Neuron (in vitro differentiated cells): Measurements from ENCODE around the gene MRRF.

Experiments used
- H2AFZ ChIP-seq: one replicate; pipeline ENCODE4 v1.6.1; 2013; ENCODE audit warnings: low read depth, mild to moderate bottlenecking, inconsistent platforms, low read length, moderate library complexity
- H3K27me3 ChIP-seq: one replicate; pipeline ENCODE4 v1.6.1; 2013; ENCODE audit warnings: low read length; ENCODE audit not compliant: insufficient read depth
- H3K36me3 ChIP-seq: one replicate; pipeline ENCODE4 v1.6.1; 2013; ENCODE audit warnings: low read length; ENCODE audit not compliant: insufficient read depth
- H3K4me1 ChIP-seq: one replicate; pipeline ENCODE4 v1.6.1; 2013; ENCODE audit warnings: low read length; ENCODE audit not compliant: insufficient read depth
- H3K4me3 ChIP-seq: 2 replicates; pipeline ENCODE4 v1.5.1; 2013; ENCODE audit warnings: mild to moderate bottlenecking, low read length, moderate library complexity
- H3K9me3 ChIP-seq: one replicate; pipeline ENCODE4 v1.6.1; 2013; ENCODE audit warnings: low read length

MRRF gene

DNA sequence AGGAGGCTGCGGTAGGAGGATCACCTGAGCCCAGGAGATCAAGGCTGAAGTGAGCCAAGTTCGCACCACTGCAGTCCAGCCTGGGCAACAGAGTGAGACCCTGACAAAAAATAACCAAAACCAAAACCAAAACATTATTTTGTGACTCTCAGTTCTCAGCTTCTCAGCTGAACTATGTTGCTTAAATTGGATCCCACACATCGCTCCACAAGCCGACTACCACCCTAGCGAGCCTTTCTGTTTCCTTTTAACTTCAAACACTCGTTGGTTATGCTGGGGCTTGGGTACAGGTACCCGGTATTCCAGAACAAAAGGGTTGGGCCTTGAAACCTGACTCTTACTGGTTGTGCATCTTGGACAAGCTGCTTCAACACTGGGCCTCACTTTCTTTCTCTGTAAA is 102.4 kb downstream of the MRRF start:
- no peak overlapping the region for H2AFZ ChIP-seq
- no peak overlapping the region for H3K4me3 ChIP-seq
- H3K4me1 ChIP-seq = peaks cover 2% of the 10 kb centered on the region
- H3K36me3 ChIP-seq = no peaks in the 10 kb centered on the region
- peaks cover 22% of the 10 kb centered on the region for H3K27me3 ChIP-seq
- no peaks in the 10 kb centered on the region for H3K9me3 ChIP-seq

DNA sequence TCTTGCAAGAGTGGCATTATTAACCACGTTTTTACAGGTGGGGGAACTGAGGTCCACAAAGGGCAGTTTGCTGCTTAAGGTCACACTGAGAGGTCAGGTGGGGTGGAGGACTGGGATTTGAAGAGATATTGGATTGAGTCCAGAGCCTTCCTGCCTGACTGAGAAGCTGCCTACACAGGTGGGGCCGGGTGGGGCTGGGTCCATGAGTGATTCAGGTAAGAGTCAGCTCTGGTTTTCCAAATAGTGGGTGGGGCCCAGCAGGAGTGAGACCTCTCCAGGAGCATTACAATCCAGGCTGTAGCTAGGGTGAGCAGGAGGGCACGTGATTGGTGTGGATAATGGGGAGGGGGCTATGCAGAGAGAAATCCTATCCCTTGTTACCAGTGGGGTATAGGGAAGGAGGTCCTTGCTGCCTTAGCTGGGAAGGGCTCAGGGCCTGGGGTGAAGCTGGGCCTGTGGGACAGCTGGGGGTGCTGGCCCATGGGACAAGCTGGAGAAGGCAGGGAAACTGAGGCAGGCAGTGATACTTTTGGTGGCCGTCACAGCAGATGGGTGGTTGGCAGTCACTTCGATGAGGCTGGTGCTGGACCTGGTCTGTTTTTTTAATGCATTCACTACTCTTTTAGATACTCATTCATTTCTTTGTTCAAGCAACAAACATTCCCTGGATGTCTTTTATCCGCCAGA is 103.2 kb downstream of the MRRF start:
- no peaks in the 10 kb centered on the region for H3K36me3 ChIP-seq
- H3K4me1 ChIP-seq = peaks cover 2% of the 10 kb centered on the region
- peaks cover 29% of the 10 kb centered on the region for H3K27me3 ChIP-seq
- no peak overlapping the region for H2AFZ ChIP-seq
- H3K9me3 ChIP-seq = no peaks in the 10 kb centered on the region
- H3K4me3 ChIP-seq = no peak overlapping the region

DNA sequence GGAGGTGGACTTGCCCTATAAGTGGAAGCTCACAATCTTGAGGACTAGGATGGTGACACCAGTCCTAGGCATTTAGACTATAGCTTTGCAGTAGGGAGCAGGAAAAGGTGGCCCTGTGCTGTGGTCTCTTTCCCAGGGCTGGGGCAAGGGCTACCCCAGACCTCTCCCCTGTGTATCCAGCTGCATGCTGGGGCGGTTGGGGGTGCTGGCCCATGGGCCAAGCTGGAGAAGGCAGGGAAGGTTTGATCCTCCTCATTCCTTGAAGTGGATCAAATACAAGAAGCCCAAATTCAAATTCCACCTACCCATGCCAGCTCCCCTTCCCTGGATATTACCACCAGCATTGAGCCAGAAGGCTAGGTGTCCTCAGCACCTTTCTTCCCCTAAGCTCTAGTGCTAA is 104.0 kb downstream of the MRRF start:
- peaks cover 2% of the 10 kb centered on the region for H3K4me1 ChIP-seq
- no peaks in the 10 kb centered on the region for H3K36me3 ChIP-seq
- H3K9me3 ChIP-seq = no peaks in the 10 kb centered on the region
- no peak overlapping the region for H2AFZ ChIP-seq
- H3K4me3 ChIP-seq = no peak overlapping the region
- H3K27me3 ChIP-seq = peaks cover 36% of the 10 kb centered on the region

DNA sequence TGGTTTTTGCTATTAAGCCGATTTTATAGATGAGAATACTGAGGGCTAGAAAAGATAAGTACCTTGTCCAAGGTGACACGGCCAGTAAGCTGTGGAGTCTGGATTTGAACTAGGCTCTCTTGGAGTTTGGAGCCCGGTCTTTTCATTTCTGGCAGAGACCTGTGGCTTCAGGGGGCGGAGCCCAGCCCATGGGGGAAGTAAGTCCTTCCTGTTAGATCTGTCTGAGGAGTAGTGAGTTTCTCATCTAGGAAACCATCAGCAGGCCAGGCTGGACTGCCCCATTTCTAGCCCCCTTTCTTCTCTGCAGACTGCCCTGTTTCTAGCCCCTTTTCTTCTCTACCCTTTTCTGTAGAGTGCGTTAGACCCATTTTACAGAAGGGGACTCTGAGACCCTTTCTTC is 105.6 kb downstream of the MRRF start:
- Histone ChIP-seq H3K27me3 (peaks cover 37% of the 10 kb centered on the region), H2AFZ (no peak overlapping the region), H3K36me3 (no peaks in the 10 kb centered on the region), H3K4me1 (peaks cover 4% of the 10 kb centered on the region), H3K4me3 (no peak overlapping the region), H3K9me3 (no peaks in the 10 kb centered on the region)

DNA sequence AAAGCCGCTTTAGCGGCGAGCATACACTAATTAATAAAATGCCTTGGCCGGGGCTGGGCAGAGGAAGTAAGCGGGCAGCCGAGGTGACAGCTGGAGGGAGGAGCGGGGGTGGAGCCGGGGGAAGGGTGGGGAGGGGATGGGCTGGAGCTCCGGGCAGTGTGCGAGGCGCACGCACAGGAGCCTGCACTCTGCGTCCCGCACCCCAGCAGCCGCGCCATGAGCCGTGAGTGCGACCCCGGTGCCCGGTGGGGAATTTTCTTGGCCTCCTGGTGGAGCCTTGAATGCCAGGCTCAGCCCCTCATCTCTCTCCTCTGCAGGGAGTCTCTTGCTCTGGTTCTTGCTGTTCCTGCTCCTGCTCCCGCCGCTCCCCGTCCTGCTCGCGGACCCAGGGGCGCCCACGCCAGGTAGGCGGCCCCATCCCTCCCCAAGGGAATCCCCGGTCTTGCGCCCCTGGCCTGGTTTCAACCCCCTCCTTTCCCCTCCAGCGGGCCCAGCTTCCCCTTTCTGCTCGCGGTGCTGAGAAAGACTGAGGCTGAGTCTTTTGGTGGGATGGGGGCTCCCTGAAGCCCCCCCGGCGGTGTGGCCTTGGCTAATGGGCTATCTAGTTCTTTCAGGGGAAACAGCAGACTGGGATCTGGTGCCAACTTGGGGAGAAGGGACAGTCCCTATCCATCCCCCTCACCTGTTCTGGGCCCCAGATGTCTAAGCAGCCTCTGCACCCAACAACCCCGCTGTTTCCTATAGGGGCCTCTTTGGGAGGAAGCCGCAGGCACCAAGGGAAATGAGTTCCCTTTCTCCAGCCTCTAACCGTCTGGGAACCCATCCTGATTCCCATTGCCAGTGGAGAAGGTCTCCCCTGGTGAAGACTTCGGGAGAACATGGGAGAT is 106.4 kb downstream of the MRRF start, which contains the start of gene PTGS1:
PTGS1 (plus strand) TSS at position 156 of the 887 bp plus-strand sequence; CDS start at position 217, 61 bp downstream.
- no peaks in the 10 kb centered on the region for H3K36me3 ChIP-seq
- no peaks in the 10 kb centered on the region for H3K9me3 ChIP-seq
- H2AFZ ChIP-seq = no peak within 1 kb of the TSS
- no peak within 1 kb of the TSS for H3K4me3 ChIP-seq
- peaks cover 12% of the 10 kb centered on the region for H3K4me1 ChIP-seq
- peaks cover 37% of the 10 kb centered on the region for H3K27me3 ChIP-seq

DNA sequence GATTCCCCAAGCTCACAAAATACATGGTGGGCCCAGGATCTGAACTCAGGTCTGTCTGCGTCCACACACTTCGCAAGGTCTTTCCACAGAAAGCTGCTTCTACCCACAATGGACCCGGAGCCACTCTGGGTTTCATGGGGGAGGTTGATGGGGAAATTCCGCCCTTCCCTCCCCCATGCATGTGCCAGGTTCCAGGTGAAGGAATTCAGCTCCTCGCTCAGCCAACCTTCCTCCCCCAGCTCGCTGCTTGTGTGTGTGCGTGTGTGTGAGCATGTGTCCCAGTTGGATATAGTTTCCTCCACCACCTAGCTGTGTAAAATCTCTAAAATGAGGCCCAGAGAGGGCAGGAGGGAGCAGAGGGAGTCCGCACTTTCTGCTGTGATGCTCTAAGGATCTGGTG is 107.2 kb downstream of the MRRF start:
- H3K36me3 ChIP-seq = no peaks in the 10 kb centered on the region
- no peak overlapping the region for H3K4me3 ChIP-seq
- H3K4me1 ChIP-seq = peaks cover 20% of the 10 kb centered on the region
- H3K9me3 ChIP-seq = no peaks in the 10 kb centered on the region
- peaks cover 37% of the 10 kb centered on the region for H3K27me3 ChIP-seq
- H2AFZ ChIP-seq = no peak overlapping the region

DNA sequence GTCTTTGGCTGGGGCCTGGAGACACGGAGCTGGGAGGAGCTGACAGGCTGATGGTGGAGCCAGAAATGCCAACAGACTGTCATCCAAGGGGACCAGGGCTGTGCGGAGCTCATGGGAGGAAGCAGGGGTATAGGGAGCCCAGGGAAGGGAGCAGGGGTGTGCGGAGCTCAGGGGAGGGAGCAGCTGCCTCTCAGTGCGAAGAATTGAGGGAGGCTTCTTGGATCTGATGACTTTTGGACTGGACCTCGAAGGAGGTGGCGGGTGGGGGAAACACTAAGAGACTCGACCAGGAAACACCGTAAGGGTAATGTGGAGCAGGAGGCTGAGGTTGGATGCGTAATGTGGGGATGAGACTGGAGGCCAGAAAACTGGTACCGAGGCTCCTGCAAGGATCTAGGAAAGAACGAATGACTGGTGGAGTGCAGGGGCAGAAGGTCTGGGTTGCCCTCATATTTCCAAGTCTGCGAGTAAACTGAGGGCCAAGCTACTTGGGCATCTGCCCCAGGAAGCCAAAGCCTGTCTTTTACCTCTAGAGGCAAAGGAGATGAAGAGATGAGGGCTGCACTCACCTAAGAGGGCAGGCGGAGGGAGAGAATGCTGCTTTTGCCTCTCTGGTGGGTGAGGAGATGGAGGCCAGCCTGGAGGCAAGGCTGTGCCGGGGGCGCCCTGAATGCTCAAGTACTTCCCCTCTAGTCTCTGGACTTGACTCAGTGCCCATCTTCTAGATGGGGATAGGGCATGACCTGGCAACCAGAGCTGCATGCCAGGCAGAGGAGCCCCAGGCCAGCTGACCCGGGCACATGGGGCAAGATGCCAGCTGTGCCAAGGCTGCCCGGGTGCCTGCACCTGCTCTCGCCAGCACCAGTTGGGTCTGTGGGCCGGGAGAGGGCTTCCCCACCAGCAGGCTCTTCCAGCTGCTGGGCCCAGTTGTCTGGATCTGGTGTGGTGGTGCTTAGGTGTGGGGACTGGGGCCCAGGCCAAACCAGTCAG is 108.5 kb downstream of the MRRF start:
- no peaks in the 10 kb centered on the region for H3K36me3 ChIP-seq
- H3K4me3 ChIP-seq = no peak overlapping the region
- H3K27me3 ChIP-seq = peaks cover 37% of the 10 kb centered on the region
- peaks cover 23% of the 10 kb centered on the region for H3K4me1 ChIP-seq
- no peak overlapping the region for H2AFZ ChIP-seq
- no peaks in the 10 kb centered on the region for H3K9me3 ChIP-seq

DNA sequence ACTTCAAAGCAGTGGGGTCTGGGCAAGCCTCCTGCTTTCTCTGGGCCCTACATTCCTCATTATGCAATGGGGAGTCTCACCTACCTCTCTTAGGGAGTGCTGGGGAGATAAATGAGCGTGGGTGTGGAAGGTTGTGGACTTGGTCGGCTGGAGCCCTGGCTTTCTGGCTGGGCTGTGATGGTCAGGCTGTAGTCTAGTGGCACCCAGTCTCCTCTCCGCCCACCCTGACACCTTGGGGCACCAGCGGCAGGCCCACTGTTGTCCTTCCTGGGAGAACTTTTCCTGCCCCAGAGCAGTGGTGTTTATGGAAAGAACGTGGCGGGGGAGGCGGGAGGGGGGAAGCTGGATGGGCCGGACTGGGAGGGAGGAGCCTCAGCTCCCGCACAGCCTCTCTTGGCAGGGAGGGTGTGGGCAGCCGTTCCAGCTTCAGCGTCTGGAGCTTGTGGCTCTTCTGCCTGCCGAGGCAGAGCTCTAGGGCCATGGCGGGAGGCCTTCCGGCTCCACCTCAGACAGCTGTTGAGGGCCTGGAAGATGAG is 110.3 kb downstream of the MRRF start:
- H3K27me3 ChIP-seq = peaks cover 35% of the 10 kb centered on the region
- no peaks in the 10 kb centered on the region for H3K36me3 ChIP-seq
- H3K4me1 ChIP-seq = peaks cover 23% of the 10 kb centered on the region
- H2AFZ ChIP-seq = no peak overlapping the region
- no peak overlapping the region for H3K4me3 ChIP-seq
- H3K9me3 ChIP-seq = peaks cover 3% of the 10 kb centered on the region

DNA sequence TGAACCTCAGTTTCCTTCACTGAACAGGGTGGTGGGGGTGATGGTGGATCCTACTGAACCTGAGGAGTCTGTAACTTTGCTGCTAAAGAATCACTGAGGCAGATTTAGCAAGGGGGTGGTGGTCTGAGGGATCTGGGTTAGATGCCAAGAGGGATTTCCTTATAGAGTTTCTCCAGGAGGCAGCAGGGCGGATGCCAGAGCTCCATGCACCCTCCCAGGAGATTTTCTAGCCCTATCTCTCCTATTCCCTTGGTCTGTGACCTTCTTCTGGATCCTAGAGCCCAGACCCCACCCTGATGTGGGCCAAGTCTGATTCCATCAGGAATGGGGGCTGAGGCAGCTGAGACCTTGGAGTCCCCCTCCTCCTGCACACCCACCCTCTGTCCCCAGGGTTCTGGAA is 112.1 kb downstream of the MRRF start:
- Histone ChIP-seq H3K9me3 (peaks cover 3% of the 10 kb centered on the region), H3K4me1 (peaks cover 21% of the 10 kb centered on the region), H3K36me3 (no peaks in the 10 kb centered on the region), H3K27me3 (peaks cover 19% of the 10 kb centered on the region), H3K4me3 (no peak overlapping the region), H2AFZ (no peak overlapping the region)

DNA sequence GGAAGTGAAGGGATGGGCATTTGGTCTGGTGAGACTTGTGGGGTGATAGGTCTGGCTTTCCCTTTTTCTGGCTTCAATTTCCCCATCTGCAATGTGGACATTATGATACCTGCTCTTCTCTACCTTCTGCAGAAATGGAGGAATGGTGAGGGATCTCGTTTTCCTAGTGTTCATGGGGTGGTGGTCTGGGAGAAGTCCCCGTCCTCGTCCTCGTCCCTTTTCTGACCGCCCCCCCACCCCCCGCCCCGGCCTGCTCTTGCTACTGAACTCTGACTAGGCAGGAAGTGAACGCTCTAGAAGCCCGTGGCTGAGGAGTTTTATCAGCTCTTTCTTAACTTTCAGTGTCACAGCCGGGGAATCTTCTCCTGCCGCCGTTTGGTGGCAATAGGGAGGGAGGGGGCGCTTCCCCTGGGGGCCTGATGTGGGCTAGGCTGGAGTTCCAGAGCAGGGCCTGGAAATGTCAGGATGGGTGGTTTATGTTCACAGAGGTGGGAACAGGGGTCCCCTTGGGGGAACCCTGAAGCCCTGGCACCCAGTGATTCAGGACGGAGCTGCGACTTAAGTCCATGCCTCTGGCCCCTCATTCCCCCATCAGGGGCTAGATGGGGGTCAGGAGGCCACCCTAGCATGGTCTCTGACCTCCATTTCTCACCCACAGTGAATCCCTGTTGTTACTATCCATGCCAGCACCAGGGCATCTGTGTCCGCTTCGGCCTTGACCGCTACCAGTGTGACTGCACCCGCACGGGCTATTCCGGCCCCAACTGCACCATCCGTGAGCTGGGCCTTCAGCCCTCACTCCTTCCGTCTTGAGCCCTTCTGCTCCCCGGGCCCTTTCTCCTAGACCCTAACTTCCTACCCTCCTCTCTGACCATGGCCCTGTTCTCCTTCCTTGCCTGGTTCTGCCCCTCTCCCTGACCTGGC is 112.8 kb downstream of the MRRF start:
- peaks cover 3% of the 10 kb centered on the region for H3K9me3 ChIP-seq
- H3K36me3 ChIP-seq = no peaks in the 10 kb centered on the region
- no peak overlapping the region for H2AFZ ChIP-seq
- H3K4me1 ChIP-seq = peaks cover 21% of the 10 kb centered on the region
- peaks cover 12% of the 10 kb centered on the region for H3K27me3 ChIP-seq
- H3K4me3 ChIP-seq = no peak overlapping the region

DNA sequence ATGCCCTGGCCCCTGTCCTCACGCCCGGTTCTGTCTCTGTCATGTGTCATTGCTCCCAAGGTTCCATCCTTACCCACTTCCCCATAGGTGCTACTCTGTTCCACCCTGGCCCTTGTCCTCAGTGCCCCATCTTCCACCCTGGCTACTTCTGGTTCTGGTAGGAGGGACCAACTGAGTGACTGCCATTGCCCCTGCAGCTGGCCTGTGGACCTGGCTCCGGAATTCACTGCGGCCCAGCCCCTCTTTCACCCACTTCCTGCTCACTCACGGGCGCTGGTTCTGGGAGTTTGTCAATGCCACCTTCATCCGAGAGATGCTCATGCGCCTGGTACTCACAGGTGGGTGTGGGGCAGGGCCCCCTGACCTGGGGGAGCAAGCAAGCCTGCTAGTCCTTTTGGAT is 113.6 kb downstream of the MRRF start:
- H3K27me3 ChIP-seq = peaks cover 7% of the 10 kb centered on the region
- H3K4me1 ChIP-seq = peaks cover 21% of the 10 kb centered on the region
- H3K4me3 ChIP-seq = no peak overlapping the region
- peaks cover 3% of the 10 kb centered on the region for H3K9me3 ChIP-seq
- H3K36me3 ChIP-seq = no peaks in the 10 kb centered on the region
- H2AFZ ChIP-seq = no peak overlapping the region

DNA sequence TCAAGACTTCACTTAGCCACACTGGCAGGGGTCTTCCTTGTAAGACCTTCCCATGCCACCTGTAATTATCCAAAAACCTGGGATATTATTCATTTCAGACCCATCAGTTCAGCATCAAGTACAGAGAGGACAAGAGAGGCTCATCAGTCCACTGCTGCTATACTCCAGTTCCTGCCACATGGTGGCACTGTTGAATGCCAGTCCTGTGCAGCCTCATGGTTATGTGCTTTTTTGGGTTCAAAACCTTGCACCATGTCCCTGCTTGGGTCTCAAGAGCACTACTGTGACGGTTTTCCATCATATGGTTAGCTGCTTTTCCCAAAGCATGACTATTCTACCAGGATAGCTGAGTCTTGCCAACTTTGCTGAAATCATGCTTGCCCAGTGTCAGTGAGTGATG is 114.7 kb downstream of the MRRF start:
- Histone ChIP-seq H3K4me3 (no peak overlapping the region), H3K4me1 (peaks cover 21% of the 10 kb centered on the region), H3K36me3 (no peaks in the 10 kb centered on the region), H2AFZ (no peak overlapping the region), H3K9me3 (peaks cover 3% of the 10 kb centered on the region), H3K27me3 (no peaks in the 10 kb centered on the region)
